ENCODE results near the gene MON1A.
"Not testable (repeated sequence)": the region's sequence is repeated elsewhere in the genome, so short reads cannot be mapped to it uniquely, and the experiment has no call there.

MON1A gene

GRCh38 chr3:49925485-49925884 is 4.1 kb downstream of the MON1A start:
- ATAC-seq, result no peak
- TF ChIP-seq POU6F1 (CRISPR knock-in tag; IDR thresholded peaks at IDR 0.05; ENCODE audit: borderline replicate concordance, low read depth) (no peak), ZFP30 (CRISPR knock-in tag; IDR thresholded peaks at IDR 0.05) (no peak), BACH2 (CRISPR knock-in tag; IDR thresholded peaks at IDR 0.05; ENCODE audit: borderline replicate concordance) (no peak), PPARA (CRISPR knock-in tag; IDR thresholded peaks at IDR 0.05; ENCODE audit: borderline replicate concordance) (no peak), PATZ1 (CRISPR knock-in tag; IDR thresholded peaks at IDR 0.05; ENCODE audit: borderline replicate concordance) (no peak), CREB5 (CRISPR knock-in tag; IDR thresholded peaks at IDR 0.05; ENCODE audit: low read depth) (no peak), ISL1 (CRISPR knock-in tag; IDR thresholded peaks at IDR 0.05) (no peak), ESRRG (CRISPR knock-in tag; IDR thresholded peaks at IDR 0.05) (no peak), ZNF8 (CRISPR knock-in tag; IDR thresholded peaks at IDR 0.05) (no peak), ZC3H10 (CRISPR knock-in tag; IDR thresholded peaks at IDR 0.05) (no peak), GLIS3 (CRISPR knock-in tag; IDR thresholded peaks at IDR 0.05) (no peak), CSDC2 (CRISPR knock-in tag; IDR thresholded peaks at IDR 0.05) (no peak)

- TF ChIP-seq ESRRG (CRISPR knock-in tag; IDR thresholded peaks at IDR 0.05) (no peak), PATZ1 (CRISPR knock-in tag; IDR thresholded peaks at IDR 0.05; ENCODE audit: borderline replicate concordance) (no peak), POU6F1 (CRISPR knock-in tag; IDR thresholded peaks at IDR 0.05; ENCODE audit: borderline replicate concordance, low read depth) (no peak), OSR1 (CRISPR knock-in tag; IDR thresholded peaks at IDR 0.05) (no peak), CSDC2 (CRISPR knock-in tag; IDR thresholded peaks at IDR 0.05) (no peak), TOX (CRISPR knock-in tag; IDR thresholded peaks at IDR 0.05; ENCODE audit: borderline replicate concordance) (no peak), TCF4 (CRISPR knock-in tag; IDR thresholded peaks at IDR 0.05; ENCODE audit: borderline replicate concordance) (no peak), CSRNP3 (CRISPR knock-in tag; IDR thresholded peaks at IDR 0.05) (no peak), ZNF565 (CRISPR knock-in tag; conservative IDR thresholded peaks at IDR 0.05; ENCODE audit: low read depth) (no peak), BACH2 (CRISPR knock-in tag; IDR thresholded peaks at IDR 0.05; ENCODE audit: borderline replicate concordance) (no peak), ZNF8 (CRISPR knock-in tag; IDR thresholded peaks at IDR 0.05) (no peak)
- ATAC-seq, result peak; percentile 6; the same call in 1 of the 3 replicates
These were observed 4.9 kb downstream of the MON1A start for GRCh38 chr3:49924683-49925082.

GRCh38 chr3:49917806-49918590 is 11.6 kb downstream of the MON1A start:
- not testable (repeated sequence) for ATAC-seq

All from SK-N-SH treated with all-trans-retinoic acid at 6 μM for 48 hours (cell line).